ENCODE data around the gene KIF23.

Gene KIF23

GRCh38 chr15:69395460-69395859 is 18.7 kb upstream of the KIF23 start:
- no peak for DNase-seq

GRCh38 chr15:69395991-69396390 is 18.2 kb upstream of the KIF23 start:
- no peak for DNase-seq

GRCh38 chr15:69398491-69398891 is 15.7 kb upstream of the KIF23 start:
- no peak for DNase-seq

GRCh38 chr15:69400850-69401249 is 13.3 kb upstream of the KIF23 start:
- DNase-seq = no peak

- DNase-seq = no peak
Measured at GRCh38 chr15:69402816-69403215, 11.3 kb upstream of the KIF23 start.

GRCh38 chr15:69403594-69403993 is 10.6 kb upstream of the KIF23 start:
- DNase-seq = no peak

- no peak for DNase-seq
Measured at GRCh38 chr15:69405110-69405509, 9.0 kb upstream of the KIF23 start.

- no peak for DNase-seq
Measured at GRCh38 chr15:69407719-69408400, 6.3 kb upstream of the KIF23 start.

GRCh38 chr15:69408841-69409240 is 5.3 kb upstream of the KIF23 start:
- DNase-seq = no peak

- DNase-seq = peak; percentile 22
Measured at GRCh38 chr15:69410248-69410874, 3.8 kb upstream of the KIF23 start.

GRCh38 chr15:69412274-69412673 is 1.9 kb upstream of the KIF23 start:
- DNase-seq = no peak

- no peak for DNase-seq
Measured at GRCh38 chr15:69412701-69413100, 1.4 kb upstream of the KIF23 start.

- no peak for DNase-seq
Measured at GRCh38 chr15:69414701-69415167, 585 bp downstream of the KIF23 start.

GRCh38 chr15:69415381-69415780 is 1.2 kb downstream of the KIF23 start:
- no peak for DNase-seq

GRCh38 chr15:69417581-69417980 is 3.4 kb downstream of the KIF23 start:
- DNase-seq = no peak

- DNase-seq = no peak
Measured at GRCh38 chr15:69421498-69421897, 7.3 kb downstream of the KIF23 start.

- DNase-seq = no peak
Measured at GRCh38 chr15:69422336-69422895, 8.3 kb downstream of the KIF23 start.

- DNase-seq = no peak
Measured at GRCh38 chr15:69424001-69424400, 9.9 kb downstream of the KIF23 start.

GRCh38 chr15:69424748-69425413 is 10.7 kb downstream of the KIF23 start:
- DNase-seq = no peak

GRCh38 chr15:69433831-69434230 is 19.7 kb downstream of the KIF23 start:
- DNase-seq = no peak

- DNase-seq = no peak
Measured at GRCh38 chr15:69434238-69434637, 20.1 kb downstream of the KIF23 start.

- DNase-seq = no peak
Measured at GRCh38 chr15:69434679-69435078, 20.5 kb downstream of the KIF23 start.

GRCh38 chr15:69435985-69436384 is 21.8 kb downstream of the KIF23 start:
- DNase-seq = no peak

- DNase-seq = no peak
Measured at GRCh38 chr15:69436951-69437350, 22.8 kb downstream of the KIF23 start.
